DND-41 (cell line): ENCODE measurements around the gene ATP6V0B.

Source experiments
- ATAC-seq: fragments of 200-7000 bp; cut with Tn5 transposase; 3 replicates; pipeline ENCODE4 v1.9.1; 2021; ENCODE audit warnings: low read depth; ENCODE audit not compliant: insufficient read depth
- DNase-seq: peaks from one replicate; pipeline ENCODE4 v3.0.0-alpha.2; 2020
- H2AFZ ChIP-seq: 2 replicates; pipeline ENCODE4 v1.6.0; 2012; ENCODE audit warnings: low read depth, low read length
- H3K27ac ChIP-seq: 2 replicates; pipeline ENCODE4 v1.5.1; 2012; ENCODE audit warnings: low read length, inconsistent platforms
- H3K27me3 ChIP-seq: fragments of 200-600 bp; sonication (generic); 2 replicates; pipeline ENCODE4 v1.6.0; 2012; ENCODE audit warnings: low read length, mild to moderate bottlenecking, inconsistent platforms; ENCODE audit not compliant: insufficient read depth, poor library complexity
- H3K36me3 ChIP-seq: 2 replicates; pipeline ENCODE4 v1.5.1; 2012; ENCODE audit warnings: low read length, inconsistent platforms; ENCODE audit not compliant: insufficient read depth
- H3K4me1 ChIP-seq: 2 replicates; pipeline ENCODE4 v1.5.1; 2012; ENCODE audit warnings: mild to moderate bottlenecking, low read length; ENCODE audit not compliant: insufficient read depth
- H3K4me2 ChIP-seq: 2 replicates; pipeline ENCODE4 v1.6.0; 2012; ENCODE audit warnings: mild to moderate bottlenecking, moderate library complexity, low read length, inconsistent platforms; ENCODE audit not compliant: insufficient read depth
- H3K4me3 ChIP-seq, 2 experiments: fragments of 200-600 bp in 1 of 2; shearing (Covaris generic) in 1 of 2; 2 replicates each; pipeline ENCODE4 v1.5.1; 2012 to 2016; ENCODE audit warnings: inconsistent platforms in 2 of 2, low read length in 2 of 2, mild to moderate bottlenecking in 2 of 2, low read depth in 1 of 2, moderate library complexity in 1 of 2
- H3K79me2 ChIP-seq: 2 replicates; pipeline ENCODE4 v1.6.0; 2012; ENCODE audit warnings: low read length, inconsistent platforms; ENCODE audit not compliant: insufficient read depth
- H3K9ac ChIP-seq: 2 replicates; pipeline ENCODE4 v1.6.0; 2012; ENCODE audit warnings: low read depth, mild to moderate bottlenecking, inconsistent platforms, low read length, moderate library complexity
- H3K9me3 ChIP-seq: 2 replicates; pipeline ENCODE4 v1.5.1; 2012; ENCODE audit warnings: low read length, moderate library complexity, mild to moderate bottlenecking, inconsistent platforms; ENCODE audit not compliant: insufficient read depth, severe bottlenecking
- H4K20me1 ChIP-seq: 2 replicates; pipeline ENCODE4 v1.6.0; 2012; ENCODE audit warnings: low read length; ENCODE audit not compliant: insufficient read depth
- CTCF ChIP-seq: IDR thresholded peaks from 2 replicates; pipeline ENCODE4 v1.5.1; 2012; ENCODE audit warnings: borderline replicate concordance, low read length, moderate library complexity, mild to moderate bottlenecking; ENCODE audit not compliant: poor library complexity, severe bottlenecking; ENCODE audit errors: extremely low read depth
- EZH2 ChIP-seq: IDR thresholded peaks from 3 replicates; pipeline ENCODE4 v1.6.1; 2012; ENCODE audit warnings: borderline replicate concordance, low read depth, mild to moderate bottlenecking, moderate library complexity, low read length, inconsistent platforms; ENCODE audit not compliant: severe bottlenecking

ATP6V0B gene

GRCh38 chr1:43994071-43994470 is 19.3 kb downstream of the ATP6V0B start:
- no peaks in the 10 kb centered on the region for H3K9me3 ChIP-seq
- no peak overlapping the region for H2AFZ ChIP-seq
- TF ChIP-seq EZH2 (no peak), CTCF (no peak)

GRCh38 chr1:43994794-43995790 is 20.3 kb downstream of the ATP6V0B start:
- H4K20me1 ChIP-seq: peaks cover 7% of the 10 kb centered on the region; the same call in 1 of the 2 replicates
- H3K9ac ChIP-seq: no peak overlapping the region
- DNase-seq (peak; percentile 16), ATAC-seq (0 out of 3 replicates have a peak, but pooled peaks have one; percentile 23)
- no peaks in the 10 kb centered on the region for H3K79me2 ChIP-seq
- no peaks in the 10 kb centered on the region for H3K9me3 ChIP-seq
- H3K27ac ChIP-seq: no peak overlapping the region
- no peaks in the 10 kb centered on the region for H3K36me3 ChIP-seq
- H3K4me2 ChIP-seq: no peak overlapping the region
- TF ChIP-seq CTCF: peak; percentile 30
- TF ChIP-seq EZH2: no peak
- H3K4me3 ChIP-seq: no peak overlapping the region
- peaks cover 9% of the 10 kb centered on the region for H3K27me3 ChIP-seq
- H2AFZ ChIP-seq: no peak overlapping the region
- peaks cover 20% of the 10 kb centered on the region for H3K4me1 ChIP-seq

More at GRCh38 chr1:43994071-43994470, 19.3 kb downstream of the ATP6V0B start:
- no peaks in the 10 kb centered on the region for H3K79me2 ChIP-seq
- H3K4me2 ChIP-seq: no peak overlapping the region
- H3K4me1 ChIP-seq: peaks cover 20% of the 10 kb centered on the region
- H3K27me3 ChIP-seq: peaks cover 9% of the 10 kb centered on the region
- peaks cover 7% of the 10 kb centered on the region; the same call in 1 of the 2 replicates for H4K20me1 ChIP-seq
- ATAC-seq (no peak), DNase-seq (no peak)
- no peak overlapping the region for H3K27ac ChIP-seq
- H3K9ac ChIP-seq: no peak overlapping the region
- H3K4me3 ChIP-seq: no peak overlapping the region
- H3K36me3 ChIP-seq: no peaks in the 10 kb centered on the region

- H4K20me1 ChIP-seq: peaks cover 7% of the 10 kb centered on the region; the same call in 1 of the 2 replicates
- H3K4me1 ChIP-seq: peaks cover 16% of the 10 kb centered on the region
- no peak overlapping the region for H3K9ac ChIP-seq
- ATAC-seq (no peak), DNase-seq (no peak)
- H2AFZ ChIP-seq: no peak overlapping the region
- no peak overlapping the region for H3K4me3 ChIP-seq
- H3K4me2 ChIP-seq: no peak overlapping the region
- TF ChIP-seq CTCF (no peak), EZH2 (no peak)
- H3K27ac ChIP-seq: no peak overlapping the region
- H3K9me3 ChIP-seq: no peaks in the 10 kb centered on the region
- H3K36me3 ChIP-seq: no peaks in the 10 kb centered on the region
- H3K79me2 ChIP-seq: no peaks in the 10 kb centered on the region
- H3K27me3 ChIP-seq: peaks cover 4% of the 10 kb centered on the region
Observed at GRCh38 chr1:43995984-43996732, 21.4 kb downstream of the ATP6V0B start.
